ENCODE measurements around the gene MICALL1.

- TF ChIP-seq, protein P1, sequence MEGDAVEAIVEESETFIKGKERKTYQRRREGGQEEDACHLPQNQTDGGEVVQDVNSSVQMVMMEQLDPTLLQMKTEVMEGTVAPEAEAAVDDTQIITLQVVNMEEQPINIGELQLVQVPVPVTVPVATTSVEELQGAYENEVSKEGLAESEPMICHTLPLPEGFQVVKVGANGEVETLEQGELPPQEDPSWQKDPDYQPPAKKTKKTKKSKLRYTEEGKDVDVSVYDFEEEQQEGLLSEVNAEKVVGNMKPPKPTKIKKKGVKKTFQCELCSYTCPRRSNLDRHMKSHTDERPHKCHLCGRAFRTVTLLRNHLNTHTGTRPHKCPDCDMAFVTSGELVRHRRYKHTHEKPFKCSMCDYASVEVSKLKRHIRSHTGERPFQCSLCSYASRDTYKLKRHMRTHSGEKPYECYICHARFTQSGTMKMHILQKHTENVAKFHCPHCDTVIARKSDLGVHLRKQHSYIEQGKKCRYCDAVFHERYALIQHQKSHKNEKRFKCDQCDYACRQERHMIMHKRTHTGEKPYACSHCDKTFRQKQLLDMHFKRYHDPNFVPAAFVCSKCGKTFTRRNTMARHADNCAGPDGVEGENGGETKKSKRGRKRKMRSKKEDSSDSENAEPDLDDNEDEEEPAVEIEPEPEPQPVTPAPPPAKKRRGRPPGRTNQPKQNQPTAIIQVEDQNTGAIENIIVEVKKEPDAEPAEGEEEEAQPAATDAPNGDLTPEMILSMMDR (IDR thresholded peaks at IDR 0.05) = no peak
- TF ChIP-seq POLR2A (IDR thresholded peaks at IDR 0.05) = no peak
Measured at GRCh38 chr22:37959231-37959825, 53.2 kb downstream of the MICALL1 start.

Measured in sigmoid colon (tissue), 3 donors.